Smooth muscle cell (in vitro differentiated cells): ENCODE measurements around the gene SPRR3. TPM values are rescaled to one million over a fixed set of nuclear protein-coding genes. Genes with fewer than 3 reads are reported as not detected.

Source experiments
- DNase-seq: peaks from one replicate; lab custom pipeline; 2025; ENCODE audit not compliant: unreplicated experiment; lab: John Stamatoyannopoulos, UW
- H2AFZ ChIP-seq: fragments of 200-600 bp; sonication (generic); 2 replicates; pipeline ENCODE4 v1.6.0; 2016; ENCODE audit warnings: antibody characterized with exemption, low read depth, mild to moderate bottlenecking
- H3F3A ChIP-seq: fragments of 200-600 bp; sonication (generic); 2 replicates; pipeline ENCODE4 v1.6.0; 2017; ENCODE audit warnings: antibody characterized with exemption, low read depth
- H3K27ac ChIP-seq: fragments of 200-600 bp; sonication (generic); 2 replicates; pipeline ENCODE4 v1.5.1; 2016; ENCODE audit warnings: low read depth, mild to moderate bottlenecking
- H3K27me3 ChIP-seq: fragments of 200-600 bp; sonication (generic); 2 replicates; pipeline ENCODE4 v1.6.1; 2016; ENCODE audit warnings: low read depth, mild to moderate bottlenecking
- H3K36me3 ChIP-seq: fragments of 200-600 bp; sonication (generic); 2 replicates; pipeline ENCODE4 v1.5.1; 2016; ENCODE audit warnings: low read depth
- H3K4me1 ChIP-seq: fragments of 200-600 bp; sonication (generic); 2 replicates; pipeline ENCODE4 v1.5.1; 2016; ENCODE audit warnings: low read depth
- H3K4me2 ChIP-seq: fragments of 200-600 bp; sonication (generic); 2 replicates; pipeline ENCODE4 v1.6.0; 2016; ENCODE audit warnings: mild to moderate bottlenecking
- H3K4me3 ChIP-seq: fragments of 200-600 bp; sonication (generic); 2 replicates; pipeline ENCODE4 v1.5.1; 2016; ENCODE audit warnings: mild to moderate bottlenecking
- H3K79me2 ChIP-seq: fragments of 200-600 bp; sonication (generic); 2 replicates; pipeline ENCODE4 v1.6.0; 2016; ENCODE audit warnings: low read depth, mild to moderate bottlenecking
- H3K9ac ChIP-seq: fragments of 200-600 bp; sonication (generic); 2 replicates; pipeline ENCODE4 v1.6.0; 2016; ENCODE audit warnings: low read depth
- H3K9me3 ChIP-seq: fragments of 200-600 bp; sonication (generic); replicated peaks from 2 replicates; pipeline ENCODE4 v1.5.1; 2016; ENCODE audit warnings: low read depth
- H4K20me1 ChIP-seq: fragments of 200-600 bp; sonication (generic); 2 replicates; pipeline ENCODE4 v1.6.0; 2016; ENCODE audit warnings: low read depth
- CTCF ChIP-seq: fragments of 200-600 bp; sonication (generic); IDR thresholded peaks from 2 replicates; pipeline ENCODE4 v1.5.1; 2017; ENCODE audit warnings: borderline replicate concordance, mild to moderate bottlenecking, antibody characterized with exemption; ENCODE audit not compliant: insufficient read depth, poor library complexity, severe bottlenecking
- WGBS: methylation state at CpG from one replicate; pipeline ENCODE4 v1.1.7; 2016; ENCODE audit warnings: low lambda C conversion rate; 5-methylcytosine and 5-hydroxymethylcytosine counted together
- polyA plus RNA-seq: library from polyadenylated mRNA; unstranded; fragments of >200 nt; fragmentation: Nextera tagmentation; extraction: Ambion mirVana; gene quantifications from 2 replicates; pipeline ENCODE4 v1.2.1, GENCODE V29; 2016
- total RNA-seq: library from RNA; depleted of rRNA; stranded (reverse); fragments of >200 nt; gene quantifications from 2 replicates; pipeline ENCODE4 v1.2.3, GENCODE V29; 2014

The SPRR3 gene
- total and polyA plus RNA-seq, 2 experiments from 2014 or later = 24.9 to 107 TPM

GRCh38 chr1:152972196-152972886 is 29.2 kb upstream of the SPRR3 start:
- H3K9ac ChIP-seq = no peak overlapping the region
- 60% methylated on average over 4 of the region's 4 CpGs for WGBS

GRCh38 chr1:152976688-152977087 is 24.9 kb upstream of the SPRR3 start:
- Histone ChIP-seq H3K79me2 (no peaks in the 10 kb centered on the region), H4K20me1 (no peaks in the 10 kb centered on the region), H3K27me3 (no peaks in the 10 kb centered on the region), H2AFZ (no peak overlapping the region), H3K36me3 (no peaks in the 10 kb centered on the region), H3K4me1 (no peaks in the 10 kb centered on the region), H3K4me2 (no peak overlapping the region), H3K9me3 (no peaks in the 10 kb centered on the region), H3K27ac (no peak overlapping the region), H3K4me3 (no peak overlapping the region), H3K9ac (no peak overlapping the region), H3F3A (no peaks in the 10 kb centered on the region)
- no peak for DNase-seq
- no peak for TF ChIP-seq CTCF
- WGBS = 38% methylated on average over 1 of the region's 1 CpG

More at GRCh38 chr1:152972196-152972886, 29.2 kb upstream of the SPRR3 start:
- H2AFZ ChIP-seq = no peak overlapping the region
- H3K4me2 ChIP-seq = no peak overlapping the region
- no peaks in the 10 kb centered on the region for H3K9me3 ChIP-seq
- H3K36me3 ChIP-seq = no peaks in the 10 kb centered on the region
- H3F3A ChIP-seq = no peaks in the 10 kb centered on the region
- no peaks in the 10 kb centered on the region for H4K20me1 ChIP-seq
- TF ChIP-seq CTCF = no peak
- H3K27me3 ChIP-seq = no peaks in the 10 kb centered on the region
- DNase-seq = no peak
- no peak overlapping the region for H3K4me3 ChIP-seq
- H3K4me1 ChIP-seq = no peaks in the 10 kb centered on the region
- H3K27ac ChIP-seq = no peak overlapping the region
- no peaks in the 10 kb centered on the region for H3K79me2 ChIP-seq

GRCh38 chr1:152977614-152978013 is 23.9 kb upstream of the SPRR3 start:
- H3F3A ChIP-seq = no peaks in the 10 kb centered on the region
- no peak for DNase-seq
- no peaks in the 10 kb centered on the region for H3K27me3 ChIP-seq
- TF ChIP-seq CTCF = no peak
- no peak overlapping the region for H3K27ac ChIP-seq
- no peaks in the 10 kb centered on the region for H3K36me3 ChIP-seq
- H3K4me3 ChIP-seq = no peak overlapping the region
- no peak overlapping the region for H2AFZ ChIP-seq
- H3K4me2 ChIP-seq = no peak overlapping the region
- no peaks in the 10 kb centered on the region for H3K79me2 ChIP-seq
- no peaks in the 10 kb centered on the region for H4K20me1 ChIP-seq
- H3K9ac ChIP-seq = no peak overlapping the region
- no peaks in the 10 kb centered on the region for H3K4me1 ChIP-seq
- H3K9me3 ChIP-seq = no peaks in the 10 kb centered on the region

GRCh38 chr1:152980676-152981075 is 20.9 kb upstream of the SPRR3 start:
- Histone ChIP-seq H3F3A (no peaks in the 10 kb centered on the region), H3K9me3 (no peaks in the 10 kb centered on the region), H2AFZ (no peak overlapping the region), H3K9ac (no peak overlapping the region), H3K27ac (no peak overlapping the region), H3K79me2 (no peaks in the 10 kb centered on the region), H4K20me1 (no peaks in the 10 kb centered on the region), H3K4me3 (no peak overlapping the region), H3K27me3 (no peaks in the 10 kb centered on the region), H3K4me2 (no peak overlapping the region), H3K36me3 (no peaks in the 10 kb centered on the region), H3K4me1 (no peaks in the 10 kb centered on the region)
- WGBS = 74% methylated on average over 1 of the region's 1 CpG
- no peak for DNase-seq
- no peak for TF ChIP-seq CTCF
